ENCODE measurements around the gene BCORL1.

BCORL1 gene

GRCh38 chrX:129958814-129959492 lies 23.5 kb upstream of the BCORL1 start:
- no peak overlapping the region for H3K4me3 ChIP-seq (replicated peaks; ENCODE audit: insufficient read depth, low read length)
- TF ChIP-seq GABPA (IDR thresholded peaks at IDR 0.05; ENCODE audit: low read depth) = no peak
- no peak for TF ChIP-seq CTCF (IDR thresholded peaks at IDR 0.05; ENCODE audit: insufficient read depth, low read length)
- no peak for TF ChIP-seq SPI1 (IDR thresholded peaks at IDR 0.05; ENCODE audit: borderline replicate concordance, low read depth)
- no peak for TF ChIP-seq REST (IDR thresholded peaks at IDR 0.05; ENCODE audit: insufficient replicate concordance, low read depth)
- no peak for TF ChIP-seq POLR2AphosphoS5 (IDR thresholded peaks at IDR 0.05; ENCODE audit: low read depth)
- DNase-seq (ENCODE audit: low read depth in 1 of 2, low spot score in 1 of 2) = no peak

GRCh38 chrX:129959493-129959832 lies 23.0 kb upstream of the BCORL1 start:
- no peak for DNase-seq (ENCODE audit: low read depth in 1 of 2, low spot score in 1 of 2)
- Histone ChIP-seq H3K27me3 (ENCODE audit: insufficient read depth, poor library complexity, severe bottlenecking) (no peaks in the 10 kb centered on the region), H3K27ac (replicated peaks) (no peak overlapping the region), H3K4me3 (replicated peaks; ENCODE audit: insufficient read depth, low read length) (no peak overlapping the region)
- TF ChIP-seq SPI1 (IDR thresholded peaks at IDR 0.05; ENCODE audit: borderline replicate concordance, low read depth) (no peak), POLR2AphosphoS5 (IDR thresholded peaks at IDR 0.05; ENCODE audit: low read depth) (no peak), REST (IDR thresholded peaks at IDR 0.05; ENCODE audit: insufficient replicate concordance, low read depth) (no peak), CTCF (IDR thresholded peaks at IDR 0.05; ENCODE audit: insufficient read depth, low read length) (no peak)

More at GRCh38 chrX:129958814-129959492, 23.5 kb upstream of the BCORL1 start:
- H3K27ac ChIP-seq (replicated peaks) = no peak overlapping the region
- H3K27me3 ChIP-seq (ENCODE audit: insufficient read depth, poor library complexity, severe bottlenecking) = no peaks in the 10 kb centered on the region

GRCh38 chrX:129961180-129962083 lies 21.0 kb upstream of the BCORL1 start:
- Histone ChIP-seq H3K27me3 (ENCODE audit: insufficient read depth, poor library complexity, severe bottlenecking) (no peaks in the 10 kb centered on the region), H3K4me3 (replicated peaks; ENCODE audit: insufficient read depth, low read length) (no peak overlapping the region), H3K27ac (replicated peaks) (peak overlapping the region; percentile 59)
- DNase-seq (ENCODE audit: low read depth in 1 of 2, low spot score in 1 of 2) = peak in 1 of 2 experiments; percentile 78
- TF ChIP-seq SPI1 (IDR thresholded peaks at IDR 0.05; ENCODE audit: borderline replicate concordance, low read depth) (no peak), POLR2AphosphoS5 (IDR thresholded peaks at IDR 0.05; ENCODE audit: low read depth) (peak; percentile 47; the same call in 1 of the 2 replicates)

- H3K27me3 ChIP-seq (ENCODE audit: insufficient read depth, poor library complexity, severe bottlenecking) = no peaks in the 10 kb centered on the region
- TF ChIP-seq GABPA (IDR thresholded peaks at IDR 0.05; ENCODE audit: low read depth) (no peak), CTCF (IDR thresholded peaks at IDR 0.05; ENCODE audit: insufficient read depth, low read length) (no peak), POLR2AphosphoS5 (IDR thresholded peaks at IDR 0.05; ENCODE audit: low read depth) (no peak), SPI1 (IDR thresholded peaks at IDR 0.05; ENCODE audit: borderline replicate concordance, low read depth) (no peak), REST (IDR thresholded peaks at IDR 0.05; ENCODE audit: insufficient replicate concordance, low read depth) (no peak)
Measured at GRCh38 chrX:129963729-129964128, 18.7 kb upstream of the BCORL1 start.

More at GRCh38 chrX:129963729-129964128, 18.7 kb upstream of the BCORL1 start:
- H3K27ac ChIP-seq (replicated peaks) = no peak overlapping the region
- DNase-seq (ENCODE audit: low read depth in 1 of 2, low spot score in 1 of 2) = no peak
- H3K4me3 ChIP-seq (replicated peaks; ENCODE audit: insufficient read depth, low read length) = no peak overlapping the region
